Kidney (tissue), 14 donors: ENCODE data around the gene SLC34A3. TPM values are rescaled to one million over a fixed set of nuclear protein-coding genes. Genes with fewer than 3 reads are reported as not detected.

Experiments
- DNase-seq, 5 donors: peaks; one replicate each; pipeline ENCODE4 v3.0.0-alpha.2; 2013 to 2020
- FAIRE-seq: peaks from 2 replicates; lab custom pipeline; 2012; peaks lifted over from hg19 to GRCh38; lab: Jason Lieb, UNC
- H3K27ac ChIP-seq, 2 donors: one replicate each; pipeline ENCODE4 v1.7.0; 2013; ENCODE audit warnings: low read depth in 2 of 2, low read length in 2 of 2, inconsistent platforms in 1 of 2
- H3K27me3 ChIP-seq: one replicate; pipeline ENCODE4 v1.7.1; 2013; ENCODE audit warnings: low read length, inconsistent platforms; ENCODE audit not compliant: control insufficient read depth, insufficient read depth
- H3K36me3 ChIP-seq, 3 donors: one replicate each; pipeline versions ENCODE4 v1.7.0 to v1.7.1; 2013; ENCODE audit warnings: low read length in 3 of 3, control low read depth in 1 of 3, inconsistent platforms in 1 of 3; ENCODE audit not compliant: insufficient read depth in 3 of 3, control insufficient read depth in 2 of 3
- H3K4me1 ChIP-seq, 3 donors: one replicate each; pipeline versions ENCODE4 v1.7.0 to v1.7.1; 2013; ENCODE audit warnings: low read length in 3 of 3, inconsistent platforms in 1 of 3, low read depth in 1 of 3; ENCODE audit not compliant: control insufficient read depth in 2 of 3, insufficient read depth in 2 of 3
- H3K4me3 ChIP-seq, 3 donors: one replicate each; pipeline versions ENCODE4 v1.7.0 to v1.8.1; 2013; ENCODE audit warnings: low read length in 3 of 3, control low read depth in 1 of 3, inconsistent platforms in 1 of 3
- H3K9ac ChIP-seq, 3 donors: one replicate each; pipeline versions ENCODE4 v1.7.0 to v1.7.1; 2013; ENCODE audit warnings: low read length in 3 of 3, control low read depth in 1 of 3, inconsistent platforms in 1 of 3
- H3K9me3 ChIP-seq, 3 donors: one replicate each; pipeline versions ENCODE4 v1.7.0 to v1.7.1; 2013; ENCODE audit warnings: low read length in 3 of 3, control low read depth in 1 of 3, inconsistent platforms in 1 of 3; ENCODE audit not compliant: control insufficient read depth in 2 of 3, insufficient read depth in 1 of 3
- CTCF ChIP-seq: IDR thresholded peaks from 3 replicates; pipeline ENCODE4 v1.5.1; 2012; ENCODE audit warnings: mild to moderate bottlenecking, moderate library complexity, borderline replicate concordance; ENCODE audit not compliant: insufficient read depth; ENCODE audit errors: extremely low read depth
- intact Hi-C: fragments of 100-400 bp; cut with DNase I; formaldehyde crosslinking; loops from one replicate; pipeline ENCODE4 v1.11.1; 2022
- polyA plus RNA-seq: library from polyadenylated mRNA; stranded (reverse); fragments of 350-450 nt; fragmentation: Illumina TruSeq; extraction: RNeasy Lipid Tissue Mini Kit (QIAGEN cat#74804); gene quantifications from one replicate; pipeline ENCODE4 v1.2.3, GENCODE V29; 2014; ENCODE audit warnings: low read depth, low replicate concordance; ENCODE audit not compliant: insufficient read depth
- total RNA-seq: library from RNA; stranded (reverse); fragmentation: NEBNext Ultra II Directional; extraction: Animal tissue kit (Norgen Biotek cat#: 25700); gene quantifications from one replicate; pipeline ENCODE4 v1.2.1, GENCODE V29; 2021
- donor health status: control.
- donor health status: control.
- donor health status: control.
- donor health status: control.
- donor health status: control.
- donor health status: DM: yes; HTN: yes; CAD: no.
- donor health status: Normal renal cell carcinoma (clear cell type).

The SLC34A3 gene
- total and polyA plus RNA-seq, 2 donors from 2014 or later, result 0.13 to 36.0 TPM

- no peaks in the 10 kb centered on the region for H3K27me3 ChIP-seq
- peaks cover 0 to 26% (median 20%) of the 10 kb centered on the region in 3 donors for H3K36me3 ChIP-seq
- TF ChIP-seq CTCF, result no peak
- FAIRE-seq, result no peak
- H3K4me3 ChIP-seq, result no peak overlapping the region
- peaks cover 4 to 39% (median 30%) of the 10 kb centered on the region in 3 donors for H3K4me1 ChIP-seq
- DNase-seq, result no peak
- intact Hi-C loops, result no loop called here
- no peaks in the 10 kb centered on the region for H3K9me3 ChIP-seq
- no peak overlapping the region for H3K27ac ChIP-seq
- no peak overlapping the region for H3K9ac ChIP-seq
Observed at GRCh38 chr9:137186385-137186784, 44.3 kb upstream of the SLC34A3 start.

GRCh38 chr9:137187386-137187785, 43.3 kb upstream of the SLC34A3 start:
- no peaks in the 10 kb centered on the region for H3K27me3 ChIP-seq
- no peak for TF ChIP-seq CTCF
- H3K27ac ChIP-seq, result no peak overlapping the region
- DNase-seq (no peak), FAIRE-seq (no peak)
- peaks cover 0 to 26% (median 22%) of the 10 kb centered on the region in 3 donors for H3K36me3 ChIP-seq
- H3K4me3 ChIP-seq, result peak overlapping the region; percentile 70 to 94 (median 71)
- peak overlapping the region in 1 of 3 donors; percentile 95 for H3K9ac ChIP-seq
- peaks cover 4 to 43% (median 30%) of the 10 kb centered on the region in 3 donors for H3K4me1 ChIP-seq
- intact Hi-C loops, result no loop called here
- no peaks in the 10 kb centered on the region for H3K9me3 ChIP-seq

GRCh38 chr9:137188086-137188489, 42.6 kb upstream of the SLC34A3 start:
- Histone ChIP-seq H3K9ac (peak overlapping the region; percentile 7 to 95 (median 48)), H3K4me3 (peak overlapping the region; percentile 70 to 94 (median 71)), H3K27me3 (no peaks in the 10 kb centered on the region), H3K9me3 (no peaks in the 10 kb centered on the region), H3K4me1 (peaks cover 4 to 43% (median 30%) of the 10 kb centered on the region in 3 donors), H3K27ac (peak overlapping the region; percentile 51 to 85), H3K36me3 (peaks cover 0 to 21% (median 17%) of the 10 kb centered on the region in 3 donors)
- FAIRE-seq (no peak), DNase-seq (no peak)
- intact Hi-C loops, result no loop called here
- TF ChIP-seq CTCF, result no peak
